ENCODE results near the gene GCNT2.

GRCh38 chr6:10576226-10576625 is 55.1 kb downstream of the GCNT2 start:
- no peak for TF ChIP-seq CTCF (IDR thresholded peaks at IDR 0.05)
- TF ChIP-seq SIN3A (IDR thresholded peaks at IDR 0.05; ENCODE audit: borderline replicate concordance, insufficient read depth, low read depth, low read length) = no peak
- TF ChIP-seq POLR2AphosphoS5 (IDR thresholded peaks at IDR 0.05; ENCODE audit: low read depth, low read length) = no peak
- no peak for TF ChIP-seq REST (IDR thresholded peaks at IDR 0.05; ENCODE audit: insufficient read depth in 1 of 2, low read depth in 2 of 2, low read length in 1 of 2)

All from Panc1 (cell line).